Cerebellar nuclear complex (tissue), 1 donor: Measurements from ENCODE around the gene DOCK3.
"Not testable (repeated sequence)": the region's sequence is repeated elsewhere in the genome, so short reads cannot be mapped to it uniquely, and the experiment has no call there.

Source experiments
- DNase-seq, 2 experiments: peaks; one replicate each; lab custom pipeline; 2025; lab: John Stamatoyannopoulos, UW

Gene DOCK3

DNA sequence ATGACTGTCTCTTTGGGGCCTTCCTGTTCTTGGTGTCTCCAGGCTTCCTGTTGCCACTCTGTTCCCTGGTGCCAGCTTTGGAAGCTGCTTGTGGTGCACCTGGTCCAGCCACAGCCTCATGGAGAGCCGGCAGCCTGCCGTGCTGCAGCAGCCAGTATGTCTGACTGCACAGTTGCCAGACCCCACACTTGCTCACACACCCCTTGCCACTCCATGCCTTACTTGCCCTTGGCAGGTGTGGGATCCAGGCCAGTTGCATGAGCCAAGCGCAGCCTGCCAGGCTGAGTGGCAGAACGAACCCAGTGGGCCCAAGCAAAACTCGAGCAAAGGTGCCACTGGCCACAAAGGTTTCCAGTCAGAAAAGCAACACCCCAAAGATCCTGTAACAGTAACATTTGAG is 309.2 kb downstream of the DOCK3 start:
- DNase-seq: no peak

GRCh38 chr3:50985893-50986292 is 311.2 kb downstream of the DOCK3 start:
- no peak for DNase-seq

- DNase-seq: no peak
Observed at GRCh38 chr3:50986726-50987125, 312.0 kb downstream of the DOCK3 start.

- DNase-seq: no peak
Observed at GRCh38 chr3:50994537-50994936, 319.8 kb downstream of the DOCK3 start.

DNA sequence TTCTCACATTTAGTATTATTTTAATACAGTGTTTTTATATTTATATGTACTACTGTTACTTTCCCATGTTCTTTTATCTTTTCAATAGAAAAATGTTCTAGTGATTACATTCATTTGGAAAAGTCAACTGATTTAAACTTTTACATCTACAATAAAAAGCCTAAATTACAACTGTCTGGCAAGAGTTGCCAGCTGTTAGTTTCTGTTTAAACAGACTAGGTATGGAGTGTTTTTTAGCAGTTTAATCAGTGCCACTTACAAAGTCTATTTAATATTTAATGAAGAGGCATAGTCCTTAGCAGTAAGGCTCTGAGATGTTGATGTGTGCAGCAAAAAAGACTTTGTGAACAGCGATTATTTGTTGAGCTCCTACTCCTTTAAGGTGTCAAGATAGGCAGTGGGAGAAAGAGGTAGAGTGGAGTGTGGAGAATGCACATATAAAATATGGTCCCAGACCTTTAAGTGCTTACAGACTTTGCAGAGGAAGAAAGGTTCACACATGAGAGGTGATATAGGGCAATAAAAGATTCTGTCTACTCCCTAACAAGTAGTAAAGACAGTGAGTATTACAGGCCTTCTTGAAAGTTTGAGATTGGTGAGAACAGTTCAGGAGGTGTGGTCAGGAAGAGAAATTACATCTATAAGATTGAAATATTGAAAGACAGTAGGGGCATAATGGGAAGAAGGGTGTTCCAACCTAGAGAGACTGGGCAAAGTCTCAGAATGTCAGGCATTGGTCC is 320.5 kb downstream of the DOCK3 start:
- no peak for DNase-seq

DNA sequence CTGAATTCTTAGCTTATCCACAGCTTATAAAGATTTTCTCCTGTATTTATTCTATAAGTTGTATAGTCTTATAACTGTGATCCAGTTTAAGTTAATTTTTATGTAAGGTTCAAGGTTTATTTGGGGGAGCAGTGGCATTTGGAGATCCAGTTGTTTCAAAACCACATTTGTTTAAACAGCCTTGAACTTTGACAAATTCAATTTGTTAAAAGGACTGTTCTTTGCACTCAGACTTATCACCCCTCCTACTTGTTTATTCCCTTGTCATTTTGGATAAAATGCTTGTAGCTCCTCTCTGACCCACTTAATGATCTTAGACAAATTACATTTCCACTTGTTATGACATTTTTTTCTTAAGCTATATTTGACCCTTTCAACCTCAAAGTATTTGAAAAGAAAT is 327.8 kb downstream of the DOCK3 start:
- no peak for DNase-seq

DNA sequence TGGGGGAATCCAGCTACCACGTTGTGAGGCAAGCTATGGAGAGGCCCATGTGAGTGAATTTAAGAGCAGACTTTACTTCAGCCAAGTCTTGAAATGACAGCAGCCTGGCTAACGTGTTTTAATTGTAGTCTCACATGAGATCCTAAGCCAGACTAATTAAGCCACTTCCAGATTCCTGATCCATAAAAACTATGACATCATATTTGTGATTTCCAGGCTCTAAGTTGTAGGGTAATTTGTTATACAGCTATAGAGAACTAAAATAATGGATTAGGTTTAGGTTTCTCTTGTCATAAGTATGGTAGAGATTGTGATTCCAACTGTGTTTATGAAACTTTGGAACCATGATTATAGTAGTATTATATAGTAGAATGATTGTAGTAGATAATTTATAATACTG is 329.5 kb downstream of the DOCK3 start:
- no peak for DNase-seq

DNA sequence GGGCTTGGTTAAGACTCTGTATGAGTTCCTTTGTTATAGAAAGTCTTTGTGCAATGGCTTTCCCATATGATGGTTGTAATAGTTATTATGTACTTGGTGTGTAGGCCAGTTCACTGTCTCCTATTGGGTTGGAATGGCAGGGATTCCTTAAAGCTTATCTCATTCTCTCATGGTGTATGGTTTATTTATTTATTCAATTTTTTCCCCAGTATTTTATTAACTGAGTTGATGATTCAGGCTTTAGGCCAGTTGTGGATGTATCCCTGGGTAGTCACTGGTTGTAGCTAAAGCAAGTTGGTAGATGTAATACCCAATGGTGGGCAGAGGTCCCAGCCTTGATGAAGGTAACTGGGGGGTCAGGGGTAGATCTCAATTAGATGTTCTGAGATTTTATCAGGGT is 349.4 kb downstream of the DOCK3 start:
- no peak for DNase-seq

GRCh38 chr3:51024765-51025632 is 350.3 kb downstream of the DOCK3 start:
- no peak for DNase-seq

- no peak for DNase-seq
Observed at GRCh38 chr3:51031666-51032065, 356.9 kb downstream of the DOCK3 start.

- DNase-seq: no peak
Observed at GRCh38 chr3:51035630-51036029, 360.9 kb downstream of the DOCK3 start.

DNA sequence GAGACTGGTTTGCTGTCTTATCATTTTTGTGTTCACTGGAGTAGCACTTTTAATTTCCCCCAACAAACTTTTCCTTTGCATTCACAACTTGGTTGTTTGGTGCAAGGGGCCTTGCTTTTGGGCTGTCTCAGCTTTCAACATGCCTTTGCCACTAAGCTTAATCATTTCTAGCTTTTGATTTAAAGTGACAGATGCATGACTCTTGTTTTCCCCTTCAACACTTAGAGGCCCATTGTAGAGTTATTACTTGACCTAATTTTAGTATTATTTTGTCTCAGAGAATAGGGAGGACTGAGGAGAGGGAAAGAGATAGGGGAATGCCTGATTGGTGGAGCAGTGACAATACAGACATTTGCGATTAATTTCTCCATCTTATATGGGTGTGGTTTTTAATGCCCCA is 370.3 kb downstream of the DOCK3 start:
- no peak for DNase-seq

DNA sequence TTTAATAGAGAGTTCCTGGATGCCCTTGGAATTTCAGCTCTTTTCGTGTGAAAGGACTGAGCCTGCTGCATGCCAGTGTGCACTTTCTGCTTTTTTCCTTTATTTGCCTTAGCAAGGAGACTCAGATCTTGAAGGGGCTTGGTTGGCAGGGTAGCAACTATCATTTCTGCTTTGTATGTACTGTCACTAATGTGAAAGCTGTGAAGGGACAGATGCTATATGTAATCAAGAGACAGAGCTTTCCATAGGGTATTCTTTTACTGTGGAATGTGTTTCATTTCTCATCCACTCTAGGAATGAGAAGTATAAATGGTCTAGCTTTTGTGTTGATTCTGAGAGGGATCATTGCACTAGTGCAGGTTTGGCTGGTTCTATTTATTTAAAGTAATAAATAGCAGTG is 377.8 kb downstream of the DOCK3 start:
- no peak for DNase-seq

DNA sequence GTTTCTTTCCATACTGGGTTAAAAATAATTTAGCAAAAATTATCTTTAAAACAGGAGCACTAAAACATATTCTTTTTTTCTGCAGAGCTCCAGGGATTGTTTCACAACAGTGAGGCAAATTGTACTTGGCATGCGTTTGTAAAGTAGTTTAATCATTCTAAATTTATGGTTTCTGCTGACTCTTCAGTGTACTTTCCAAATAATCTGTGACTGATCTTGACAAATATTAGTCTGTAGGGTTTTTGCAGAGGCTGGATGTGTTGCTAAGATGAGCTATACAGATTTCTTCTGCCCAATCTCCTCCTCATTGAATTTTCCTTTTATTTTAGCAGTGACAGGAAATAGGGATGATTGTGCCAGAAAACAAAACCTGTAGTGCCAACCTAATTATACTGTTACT is 382.4 kb downstream of the DOCK3 start:
- no peak for DNase-seq

- no peak for DNase-seq
Observed at GRCh38 chr3:51063053-51063452, 388.3 kb downstream of the DOCK3 start.

- no peak for DNase-seq
Observed at GRCh38 chr3:51075221-51075775, 400.6 kb downstream of the DOCK3 start.

- no peak for DNase-seq
Observed at GRCh38 chr3:51082363-51082762, 407.6 kb downstream of the DOCK3 start.

DNA sequence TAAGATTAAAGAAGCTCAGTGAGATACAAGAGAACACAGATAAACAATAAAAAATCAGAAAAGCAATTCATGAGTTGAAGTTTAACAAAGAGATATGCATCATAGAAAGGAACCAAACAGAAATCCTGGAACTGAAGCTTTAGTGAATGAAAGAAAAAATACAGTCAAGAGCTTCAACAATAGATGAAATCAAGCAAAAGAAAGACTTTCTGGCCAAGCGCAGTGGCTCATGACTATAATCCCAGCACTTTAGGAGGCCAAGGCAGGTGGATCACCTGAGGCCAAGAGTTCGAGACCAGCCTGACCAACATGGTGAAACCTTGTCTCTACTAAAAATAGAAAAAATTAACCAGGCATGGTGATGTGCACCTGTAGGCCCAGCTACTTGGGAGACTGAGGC is 408.8 kb downstream of the DOCK3 start:
- DNase-seq: no peak

- DNase-seq: not testable (repeated sequence)
Observed at GRCh38 chr3:51092141-51092540, 417.4 kb downstream of the DOCK3 start.

- not testable (repeated sequence) for DNase-seq
Observed at GRCh38 chr3:51094838-51095237, 420.1 kb downstream of the DOCK3 start.

GRCh38 chr3:51099794-51100535 is 425.2 kb downstream of the DOCK3 start:
- DNase-seq: peak in 1 of 2 experiments; percentile 11

DNA sequence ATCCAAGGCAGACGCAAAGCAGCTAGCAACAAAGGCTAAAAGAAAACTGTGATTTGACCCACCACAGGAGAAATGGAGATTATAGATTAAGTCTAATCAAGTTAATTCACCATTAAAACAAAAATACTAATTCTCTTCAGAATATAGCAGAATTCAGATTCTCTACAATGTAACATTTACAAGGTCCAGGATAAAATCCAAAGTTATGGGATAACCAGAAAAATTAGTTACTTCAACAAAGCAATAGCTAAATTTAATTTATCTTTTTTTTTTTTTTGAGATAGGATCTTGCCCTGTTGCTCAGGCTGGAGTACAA is 425.8 kb downstream of the DOCK3 start:
- DNase-seq: no peak
